Eye (tissue), 1 donor: ENCODE results near the gene CAMK1D.

Source experiments
- DNase-seq: peaks from one replicate; pipeline ENCODE4 v3.0.0-alpha.2; 2015

The CAMK1D gene

DNA sequence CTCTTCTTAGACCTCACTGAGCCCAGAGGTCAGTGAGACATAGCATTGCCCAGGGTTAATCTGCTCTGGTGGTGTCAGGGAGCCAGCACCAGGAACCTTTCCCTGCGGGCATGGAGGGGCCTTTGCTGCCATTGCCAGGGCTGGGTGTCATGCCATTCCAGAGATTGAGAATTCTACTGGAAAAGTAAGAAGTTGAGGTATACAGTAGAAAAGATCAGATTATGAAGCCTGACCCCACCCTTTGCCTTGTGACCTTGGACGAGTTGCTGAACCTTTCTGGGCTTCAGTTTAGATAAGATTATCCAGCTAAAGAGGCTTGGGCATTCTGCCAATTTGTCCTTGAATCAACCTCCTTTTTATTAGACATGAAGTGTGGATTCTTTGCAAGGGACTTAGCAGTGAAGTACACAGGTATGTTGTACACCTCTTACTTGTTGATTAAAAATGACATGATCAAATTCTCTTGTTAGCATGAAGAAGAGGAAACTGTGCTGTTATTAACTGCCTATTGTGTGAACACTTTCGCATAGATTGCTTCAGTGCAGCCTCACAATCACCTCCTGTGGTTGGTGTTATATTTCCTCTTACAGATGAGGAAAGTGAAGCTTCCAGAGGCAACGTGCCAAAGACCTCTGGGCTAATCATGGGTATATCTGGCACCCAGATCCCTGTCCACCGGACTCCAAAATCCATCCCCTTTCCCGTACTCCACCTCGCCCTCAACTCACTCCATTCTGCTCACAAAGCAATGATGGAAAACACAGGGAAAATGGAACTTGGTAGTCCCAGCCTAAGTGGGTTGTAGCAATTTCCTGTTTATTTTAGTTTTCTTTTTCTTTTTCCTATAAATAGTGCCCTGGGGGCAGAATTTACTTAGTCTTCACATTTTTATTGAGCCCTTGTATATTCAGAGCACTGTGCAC is 151.3 kb downstream of the CAMK1D start:
- DNase-seq: no peak

DNA sequence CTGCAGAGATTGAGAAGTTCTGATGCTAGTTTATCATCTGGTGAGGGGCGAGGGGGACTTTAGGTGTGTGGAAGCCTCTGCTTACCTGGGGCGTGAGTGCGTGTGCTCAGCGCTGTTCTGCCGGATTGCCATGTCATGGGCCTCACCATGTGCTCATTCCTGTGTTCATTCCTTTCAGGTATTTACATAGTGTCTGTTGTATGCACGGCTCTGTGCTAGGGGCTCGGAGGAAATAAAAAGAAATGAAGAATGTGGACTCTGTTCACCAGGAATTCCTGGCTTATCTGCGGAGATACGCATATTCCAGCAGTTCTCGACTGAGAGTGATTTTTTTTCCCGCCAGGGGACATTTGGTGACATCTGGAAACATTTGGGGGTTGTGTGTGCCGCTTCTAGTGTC is 152.0 kb downstream of the CAMK1D start:
- no peak for DNase-seq

DNA sequence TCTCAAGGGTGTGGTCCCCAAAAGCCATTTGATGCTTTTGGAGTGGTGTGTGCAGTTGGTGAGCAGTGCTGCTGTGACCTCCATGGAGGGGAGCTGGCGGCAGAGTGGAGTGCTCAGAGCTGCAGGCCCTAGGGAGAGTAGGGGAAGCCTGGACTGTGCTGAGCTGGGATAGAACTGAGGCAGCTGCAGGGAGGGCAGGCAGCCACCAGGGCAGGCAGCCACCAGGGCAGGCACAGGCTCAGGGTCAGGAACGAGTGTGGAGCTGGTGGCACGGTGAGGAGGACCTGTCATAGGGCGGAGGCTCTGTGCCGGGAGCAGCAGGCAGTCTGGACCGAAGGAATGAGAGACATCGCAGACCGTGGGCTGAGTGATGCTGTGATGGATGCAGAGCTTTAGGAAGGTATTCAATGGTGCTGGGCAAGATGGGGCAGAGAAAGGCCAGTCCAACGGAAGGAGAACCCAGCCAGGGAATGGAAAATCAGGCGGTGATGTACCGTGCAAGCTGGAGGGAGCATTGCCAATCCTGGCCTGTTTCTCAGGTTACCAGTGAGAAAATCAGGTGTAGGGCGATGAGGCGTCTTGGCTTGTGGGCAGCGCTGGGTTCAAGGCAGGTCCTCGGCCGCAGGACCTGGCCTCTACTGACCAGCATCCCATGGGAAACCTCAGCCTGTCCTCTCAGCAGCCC is 152.6 kb downstream of the CAMK1D start:
- DNase-seq: no peak

DNA sequence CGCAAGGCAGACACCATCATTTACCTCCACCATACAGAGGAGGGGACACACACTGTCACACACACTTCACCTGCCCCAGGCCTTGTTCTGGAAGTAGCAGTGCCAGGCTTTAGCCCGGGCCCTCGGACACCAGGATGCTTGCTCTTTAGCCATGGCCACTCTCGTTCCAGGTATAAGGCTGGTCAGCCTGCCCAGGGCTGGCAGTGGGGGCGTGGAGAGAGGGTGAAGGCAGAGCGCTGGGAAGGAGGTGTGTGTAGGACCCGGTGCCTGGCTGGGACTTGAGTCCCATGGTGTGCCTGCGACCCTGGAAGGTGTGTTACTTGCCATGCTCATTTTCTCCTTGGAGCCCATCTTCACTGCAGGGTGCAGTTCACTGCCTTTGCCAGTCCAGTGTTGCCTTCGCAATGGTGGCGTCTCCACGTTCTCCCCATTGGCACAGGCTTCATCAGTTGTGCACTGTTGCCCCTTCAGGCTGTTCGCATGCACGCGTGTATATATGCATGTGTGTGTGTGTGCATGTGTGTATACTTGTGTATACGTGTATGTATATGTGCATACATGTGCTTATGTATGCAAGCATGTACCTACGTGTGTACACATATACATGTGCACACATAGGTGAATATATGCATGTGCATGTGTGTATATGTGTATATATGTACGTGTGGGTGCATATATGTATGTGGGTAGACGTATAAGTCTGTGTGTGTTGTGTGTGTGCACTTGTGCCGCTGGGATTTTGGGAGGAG is 153.4 kb downstream of the CAMK1D start:
- no peak for DNase-seq

DNA sequence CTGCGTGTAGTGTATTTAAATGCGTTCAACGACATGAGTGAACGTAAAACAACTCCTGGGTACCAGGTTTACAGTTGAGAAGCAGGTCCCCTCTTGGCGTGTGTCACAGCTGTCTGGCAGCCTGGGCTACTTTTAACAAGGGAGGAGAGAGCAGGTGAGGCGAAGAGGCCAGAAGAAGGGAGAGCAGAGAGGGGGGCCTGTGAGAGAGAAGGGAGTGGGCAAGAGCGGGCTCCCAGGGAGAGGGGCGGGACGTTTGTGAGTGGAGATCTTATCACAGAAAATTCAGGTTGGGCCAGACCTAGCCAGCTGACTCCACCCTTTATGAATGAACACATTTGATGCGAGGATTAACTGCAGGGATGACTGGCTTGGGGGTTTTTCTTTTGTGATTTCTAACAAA is 154.0 kb downstream of the CAMK1D start:
- DNase-seq: no peak

DNA sequence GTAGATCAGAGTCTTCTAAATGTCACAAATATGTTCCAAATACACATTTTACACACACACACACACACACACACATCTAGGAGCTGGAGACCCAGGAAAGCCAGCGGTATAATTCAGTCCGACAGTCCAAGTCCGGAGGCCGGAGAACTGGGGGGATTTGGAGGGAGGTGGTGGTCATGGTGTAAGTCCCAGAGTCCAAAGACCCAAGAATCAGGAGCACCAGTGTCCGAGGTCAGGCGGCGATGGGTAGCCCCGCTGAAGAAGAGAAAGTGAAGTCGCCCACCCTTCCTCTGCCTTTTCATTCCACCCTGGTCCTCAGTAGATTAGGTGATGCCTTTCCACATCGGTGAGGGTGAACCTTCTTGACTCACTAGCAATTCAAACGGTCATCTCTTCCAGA is 154.8 kb downstream of the CAMK1D start:
- DNase-seq: no peak

DNA sequence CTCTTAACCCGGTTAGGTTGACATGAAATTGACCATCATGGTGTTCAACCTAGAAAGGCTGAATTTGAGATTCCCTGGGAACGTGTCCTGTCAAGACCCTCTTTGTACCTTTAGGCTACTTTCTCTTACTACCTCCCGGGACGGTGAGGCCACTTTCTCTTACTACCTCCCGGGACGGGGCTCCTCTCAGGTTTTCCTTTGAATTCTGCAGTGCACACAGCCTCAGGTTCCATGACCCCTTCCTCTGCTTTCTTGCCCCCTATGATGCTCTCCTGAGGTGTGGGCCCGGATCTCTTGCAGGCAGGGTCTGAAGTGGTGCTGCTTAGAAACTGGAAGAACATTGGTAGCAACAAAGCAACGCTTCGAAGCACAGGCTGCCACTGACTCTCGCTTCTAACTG is 155.3 kb downstream of the CAMK1D start:
- no peak for DNase-seq

DNA sequence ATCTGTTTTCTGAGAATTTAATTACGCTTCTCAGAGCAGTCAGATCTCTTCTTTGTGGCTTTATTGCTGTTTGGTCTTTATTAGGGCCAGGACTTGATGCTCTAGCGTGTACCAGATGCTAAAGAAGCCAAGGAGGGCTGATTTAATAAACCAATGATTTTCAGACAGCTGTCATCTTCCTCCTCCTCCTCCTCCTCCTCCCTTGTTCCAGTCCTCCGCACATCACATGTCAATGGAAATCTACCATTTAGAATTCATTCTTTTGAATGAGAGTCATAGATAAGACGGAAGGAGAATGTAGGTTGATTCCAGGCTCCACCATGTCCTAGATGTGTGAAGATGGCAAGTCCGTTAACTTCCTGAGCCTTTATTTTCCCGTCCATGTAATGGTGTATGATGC is 156.3 kb downstream of the CAMK1D start:
- DNase-seq: no peak

DNA sequence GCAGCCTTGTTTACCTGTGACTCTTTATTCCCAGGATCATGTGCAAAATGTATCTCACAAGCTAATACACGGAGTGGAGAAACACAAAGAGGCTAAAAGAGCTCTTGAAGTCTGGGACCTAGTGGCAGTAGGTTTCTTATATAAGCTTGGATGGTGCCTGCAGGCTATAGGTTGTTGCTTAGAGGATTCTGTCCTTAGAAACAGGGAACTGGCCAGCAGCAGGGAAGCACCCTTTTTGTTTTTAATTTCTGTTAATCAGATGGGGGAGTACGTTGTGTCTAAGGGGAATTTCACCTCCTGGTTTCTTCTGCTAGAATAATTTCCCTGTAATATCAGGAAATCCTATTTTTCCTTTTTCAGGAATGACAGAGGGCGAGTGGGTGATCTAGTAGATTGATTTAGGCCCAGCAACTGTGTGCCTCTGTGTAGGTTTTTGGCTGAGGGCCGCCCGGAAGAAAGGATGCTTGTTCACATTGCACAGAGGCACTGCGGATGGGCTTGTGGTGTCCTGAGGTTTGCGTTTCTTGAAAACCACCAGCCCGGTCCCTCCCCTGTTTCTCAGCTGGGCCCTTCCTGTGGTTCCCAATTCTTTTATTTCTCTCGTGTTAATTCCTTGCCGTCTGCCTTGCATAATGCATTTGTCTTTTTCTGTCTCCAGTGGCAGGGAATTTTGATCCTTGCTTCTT is 158.0 kb downstream of the CAMK1D start:
- DNase-seq: no peak

DNA sequence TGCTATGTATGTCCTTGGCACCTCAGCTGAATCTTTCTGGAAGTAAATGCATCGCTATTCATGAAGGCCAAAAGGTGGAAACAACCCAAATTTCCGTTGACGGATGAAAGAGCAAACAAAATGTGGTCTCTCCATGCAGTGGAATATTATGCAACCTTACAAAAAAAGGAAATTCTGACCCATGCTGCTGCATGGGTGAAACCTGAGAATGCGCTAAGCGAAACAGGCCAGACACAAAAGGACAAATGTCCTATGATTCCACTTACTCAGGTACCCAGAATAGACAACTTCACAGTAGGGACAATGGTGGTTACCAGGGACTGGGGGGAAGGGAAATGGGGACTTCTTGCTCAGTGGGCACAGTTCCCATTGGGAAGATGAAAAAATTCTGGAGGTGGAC is 158.8 kb downstream of the CAMK1D start:
- no peak for DNase-seq

DNA sequence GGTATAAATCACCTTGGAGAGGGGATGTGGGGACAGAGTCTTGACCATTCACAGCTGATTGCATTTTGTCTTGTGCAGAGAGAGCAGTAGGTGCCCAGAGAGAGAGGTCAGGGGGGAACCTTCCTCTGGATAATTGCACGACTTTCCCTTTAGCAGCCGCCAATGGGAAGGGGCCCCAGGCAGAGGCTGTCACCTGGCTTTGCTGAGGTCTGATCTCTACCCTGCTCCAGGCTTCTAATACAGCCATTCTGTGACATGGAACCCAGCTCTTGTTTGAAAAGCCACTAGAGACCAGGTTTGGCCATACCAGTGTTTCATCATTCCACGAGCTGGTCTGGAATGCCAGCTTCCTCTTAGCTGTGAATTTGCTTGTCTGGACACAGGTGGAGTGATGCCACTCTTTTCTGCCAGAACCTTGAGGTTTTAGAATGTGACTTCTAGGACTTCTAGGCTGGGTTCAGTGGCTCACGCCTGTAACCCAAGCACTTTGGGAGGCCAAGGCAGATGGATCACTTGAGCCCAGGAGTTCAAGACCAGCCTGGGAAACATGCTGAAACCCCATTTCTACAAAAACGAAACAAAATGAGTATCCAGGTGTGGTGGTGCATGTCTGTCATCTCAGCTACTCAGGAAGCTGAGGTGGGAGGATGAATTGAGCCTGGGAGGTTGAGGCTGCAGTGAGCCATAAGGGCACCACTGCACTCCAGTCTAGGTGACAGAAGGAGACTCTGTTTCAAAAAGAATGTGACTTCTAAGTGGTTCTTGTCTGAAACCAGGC is 159.9 kb downstream of the CAMK1D start:
- no peak for DNase-seq

DNA sequence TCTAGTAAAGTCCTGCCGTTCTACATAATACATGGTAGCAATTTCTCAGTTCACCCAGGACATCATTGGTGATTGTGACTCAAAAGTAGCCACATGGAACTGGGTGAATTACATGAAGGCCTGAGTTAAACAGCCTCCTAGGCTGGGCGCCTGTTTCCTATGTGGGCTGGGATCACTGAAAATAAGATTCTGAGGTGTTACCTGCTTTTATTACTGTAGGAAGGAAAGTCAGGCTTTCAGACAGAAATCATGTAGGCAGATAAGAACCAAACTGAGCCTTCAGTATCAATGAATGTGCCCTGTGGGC is 160.4 kb downstream of the CAMK1D start:
- DNase-seq: no peak

DNA sequence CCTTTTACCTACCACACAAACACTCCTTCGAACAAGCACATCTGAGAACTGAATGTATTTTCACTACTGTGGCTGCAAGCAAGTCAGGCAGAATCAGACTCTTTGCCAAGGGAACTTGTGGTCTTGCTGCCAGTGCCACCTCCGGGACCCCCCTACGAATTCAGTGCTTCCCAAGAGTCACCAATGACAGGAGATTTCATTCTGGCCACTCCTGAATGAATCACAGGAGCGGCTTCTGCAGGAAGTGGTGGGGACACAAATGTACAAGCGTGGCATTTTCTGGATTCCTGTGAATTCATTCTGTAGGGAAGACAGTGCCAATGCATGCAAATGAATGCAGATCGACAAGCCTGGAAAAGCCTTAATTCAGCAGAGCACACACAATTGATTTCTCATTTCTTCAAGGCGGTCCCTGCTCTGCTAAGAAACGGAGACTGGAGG is 161.2 kb downstream of the CAMK1D start:
- no peak for DNase-seq

DNA sequence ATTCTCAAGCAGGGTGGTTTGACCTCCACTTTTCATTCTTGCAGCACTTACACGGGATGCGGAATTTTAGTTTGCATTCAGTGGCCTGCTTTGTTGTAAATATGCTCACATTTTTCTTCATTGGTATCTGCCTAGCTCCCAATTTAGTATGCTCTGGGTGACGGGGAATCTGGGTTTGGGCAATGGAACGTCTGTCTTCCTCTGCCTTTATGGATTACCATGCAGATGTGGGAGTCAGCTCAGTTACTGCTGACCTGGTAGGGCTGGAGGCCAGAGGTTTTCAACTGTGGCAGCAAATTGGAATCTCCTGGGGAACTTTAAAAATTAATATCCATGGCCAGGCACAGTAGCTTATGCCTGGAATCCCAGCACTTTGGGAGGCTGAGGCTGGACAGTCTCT is 161.6 kb downstream of the CAMK1D start:
- DNase-seq: no peak

DNA sequence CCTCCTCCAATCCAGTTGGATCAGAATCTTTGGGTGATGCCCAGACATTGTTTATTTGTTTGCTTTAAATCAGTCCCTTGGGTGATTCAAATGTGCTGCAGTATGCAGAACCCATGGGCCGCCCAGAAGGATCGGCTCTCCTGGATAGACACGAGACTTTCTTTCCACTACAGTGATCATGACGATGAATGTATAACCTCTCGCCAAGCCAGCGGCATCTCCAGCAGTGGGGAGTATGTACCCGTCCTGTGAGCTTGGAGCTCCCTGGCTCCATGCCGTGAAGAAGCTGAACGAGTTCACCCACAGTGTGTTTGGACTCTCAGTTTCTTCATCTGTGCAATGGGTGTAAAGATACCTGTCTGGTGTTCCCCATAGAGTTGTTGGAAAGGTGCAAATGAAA is 162.3 kb downstream of the CAMK1D start:
- DNase-seq: no peak

DNA sequence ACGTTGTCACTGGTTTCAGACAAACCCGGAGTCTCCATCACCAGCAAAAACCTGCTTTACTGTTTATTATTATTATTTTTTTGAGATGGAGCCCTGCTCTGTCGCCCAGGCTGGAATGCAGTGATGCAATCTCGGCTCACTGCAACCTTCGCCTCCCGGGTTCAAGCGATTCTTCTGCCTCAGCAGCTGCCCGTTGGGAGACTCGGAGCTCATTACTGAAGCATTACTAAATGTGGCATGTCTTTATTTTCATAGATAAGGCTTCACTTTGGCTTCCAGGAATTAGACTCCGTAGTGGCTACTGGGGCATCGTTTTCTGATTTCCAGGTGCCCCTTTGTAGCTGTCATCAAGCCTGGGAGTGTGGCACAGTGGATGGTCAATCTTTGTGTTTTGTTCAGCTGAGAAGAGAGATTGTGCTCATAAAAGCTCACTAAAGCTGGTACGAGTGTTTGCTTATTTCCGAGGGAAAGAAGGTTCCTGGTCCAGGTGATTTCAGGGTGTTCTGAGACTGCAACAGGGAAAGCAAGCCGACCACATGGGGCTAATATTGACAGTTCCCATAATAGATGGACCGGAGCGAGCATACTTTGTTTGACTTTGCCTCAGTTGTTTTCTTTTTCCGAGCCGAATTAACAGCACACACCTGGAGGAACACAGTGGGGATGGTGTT is 163.1 kb downstream of the CAMK1D start:
- DNase-seq: peak; percentile 65

DNA sequence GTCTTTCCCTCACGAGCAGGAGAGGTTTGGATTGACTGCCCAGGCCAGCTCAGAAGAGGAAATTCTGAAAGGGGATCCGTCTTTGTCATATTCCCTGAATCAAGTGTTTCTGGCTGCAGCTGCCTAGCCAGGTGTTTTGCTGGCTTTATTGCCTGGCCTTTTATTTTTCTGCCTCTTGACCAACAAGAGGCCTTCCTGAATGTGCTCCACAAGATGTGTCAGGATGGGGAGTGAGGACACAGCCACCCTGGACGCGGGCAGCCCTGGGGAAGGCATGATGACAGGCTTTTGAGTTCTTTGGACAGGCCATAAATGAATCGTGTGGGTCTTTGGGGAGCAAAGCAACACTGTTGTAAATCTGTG is 163.6 kb downstream of the CAMK1D start:
- DNase-seq: no peak

DNA sequence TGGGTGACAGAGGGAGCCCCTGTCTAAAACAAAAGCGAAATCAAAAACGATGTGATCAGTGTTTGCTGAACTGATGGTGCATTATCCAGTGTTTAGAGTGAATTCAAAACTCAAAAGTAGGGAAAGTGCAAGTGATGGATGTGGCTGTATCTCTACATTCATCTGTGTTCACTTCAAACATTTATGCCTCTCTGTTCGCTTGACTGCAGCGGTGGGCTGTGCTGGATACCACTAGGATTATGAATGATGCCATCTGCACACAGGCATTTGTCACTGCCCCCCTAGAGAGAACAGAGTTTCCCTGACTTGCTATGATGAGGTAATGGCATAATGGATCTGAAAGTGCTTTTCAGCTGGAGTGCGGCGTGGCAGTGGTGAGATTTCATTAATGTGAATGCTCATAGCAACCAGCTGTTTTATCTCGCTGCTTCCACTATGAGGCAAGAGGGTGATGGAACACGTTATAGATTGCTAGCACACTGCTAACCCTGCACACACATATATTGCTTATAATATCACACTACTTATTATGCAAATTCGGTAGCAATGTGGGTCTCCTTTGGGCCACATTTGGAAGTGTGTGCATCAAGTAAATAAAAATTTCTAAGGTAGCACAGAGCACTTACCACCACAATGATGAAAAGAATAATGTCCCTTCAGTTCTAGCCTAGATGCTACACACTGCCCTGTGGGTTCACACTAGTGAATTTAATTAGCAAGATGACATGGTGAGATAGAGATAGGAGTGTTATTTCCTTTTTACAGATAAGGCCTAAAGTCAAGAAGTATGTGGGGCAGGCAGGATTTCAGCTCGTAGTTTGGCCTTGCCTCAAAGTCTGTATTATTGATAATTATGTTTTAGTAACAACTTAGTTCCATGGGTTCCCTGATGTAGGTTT is 164.7 kb downstream of the CAMK1D start:
- DNase-seq: peak; percentile 80

DNA sequence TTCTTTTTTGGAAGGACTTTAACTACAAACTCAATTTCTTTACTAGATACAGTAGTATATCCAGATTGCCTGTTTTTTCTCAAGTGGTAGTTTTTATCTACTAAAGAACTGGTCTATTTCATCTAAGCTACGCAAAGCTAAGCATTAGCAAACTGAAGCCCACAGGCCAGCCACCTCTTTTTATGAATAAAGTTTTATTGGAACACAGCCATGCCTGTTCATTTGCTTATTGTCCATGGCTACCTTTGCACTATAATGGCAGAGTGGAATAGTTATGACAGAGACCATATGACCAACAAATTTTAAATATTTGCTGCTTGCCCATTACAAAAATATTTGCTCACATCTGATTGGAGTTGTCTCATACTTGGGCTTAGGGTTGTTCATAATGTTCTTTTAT is 168.7 kb downstream of the CAMK1D start:
- no peak for DNase-seq

DNA sequence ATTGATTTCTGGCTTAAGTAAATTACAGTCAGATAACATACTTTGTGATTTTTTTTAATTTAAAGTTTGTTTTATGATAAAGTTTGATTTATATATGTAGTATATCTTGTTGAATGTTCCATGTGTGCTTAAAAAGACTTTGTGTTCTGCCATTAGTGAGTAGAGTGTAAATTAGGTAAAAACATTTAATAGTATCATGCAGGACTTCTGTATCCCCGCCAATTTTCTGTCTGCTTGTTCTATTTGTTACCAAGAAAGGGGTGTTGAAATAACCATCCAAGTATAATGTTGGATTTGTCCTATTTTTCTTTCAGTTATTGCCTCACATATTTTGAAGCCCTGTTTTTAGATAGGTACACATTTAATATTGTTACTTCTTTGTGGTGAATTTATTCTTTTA is 172.1 kb downstream of the CAMK1D start:
- DNase-seq: no peak

DNA sequence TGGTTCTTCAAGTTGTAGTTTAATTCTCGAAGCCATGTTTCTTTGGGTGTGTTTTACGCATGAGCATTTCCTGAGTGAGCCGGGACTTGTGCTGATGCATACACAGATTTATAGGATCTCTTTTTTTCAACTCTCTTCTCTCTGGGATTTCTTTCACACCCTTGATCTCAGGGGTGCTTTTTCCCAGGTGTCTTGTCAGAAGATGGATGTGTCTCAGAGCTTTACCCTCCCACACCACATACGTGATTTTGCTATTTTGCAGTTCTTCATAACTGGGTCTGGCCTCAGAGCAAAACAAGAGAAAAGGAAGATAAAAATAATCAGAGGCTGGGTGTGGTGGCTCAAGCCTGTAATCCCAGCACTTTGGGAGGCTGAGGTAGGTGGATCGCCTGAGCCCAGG is 177.0 kb downstream of the CAMK1D start:
- DNase-seq: no peak
